Measurements from ENCODE around the gene SORCS2.

DNA sequence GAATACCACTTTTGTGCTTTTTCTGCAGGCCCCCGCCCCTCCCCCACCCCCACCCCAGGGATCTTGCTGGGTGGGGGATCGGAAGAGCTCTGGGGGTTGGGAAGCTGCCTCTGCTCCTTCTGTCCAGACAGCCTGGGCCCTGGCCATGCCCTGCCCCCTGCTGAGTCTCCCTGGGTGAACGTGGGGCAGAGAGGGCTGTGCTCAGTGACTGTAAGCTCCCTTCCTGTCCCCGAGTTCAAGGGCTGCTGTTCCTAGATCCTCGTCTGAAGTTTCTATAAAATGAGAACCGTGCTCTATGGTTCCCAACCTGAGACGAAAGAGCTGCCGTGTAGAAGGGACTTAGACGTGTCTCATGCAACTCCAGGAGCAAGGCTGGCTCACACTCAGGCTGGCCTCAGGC, 105.0 kb downstream of the SORCS2 start:
- TF ChIP-seq EZH2phosphoT487 (IDR thresholded peaks at IDR 0.05; ENCODE audit: insufficient read depth, low read depth), result no peak
- TF ChIP-seq EZH2 (IDR thresholded peaks at IDR 0.05; ENCODE audit: insufficient read depth, poor library complexity, severe bottlenecking), result no peak

Measured in GM23248 (cell line).